IPS DF 6.9 (cell line): Measurements from ENCODE around the gene RPL15.

ENCODE experiments used
- DNase-seq: peaks from one replicate; pipeline ENCODE4 v3.0.0-alpha.2; 2013; ENCODE audit warnings: low read depth, low spot score
- H3K27ac ChIP-seq: one replicate; pipeline ENCODE4 v1.5.1; 2013; ENCODE audit warnings: low read length, control low read depth
- H3K27me3 ChIP-seq: 2 replicates; pipeline ENCODE4 v1.6.1; 2013; ENCODE audit warnings: mild to moderate bottlenecking, low read length; ENCODE audit not compliant: control insufficient read depth, insufficient read depth
- H3K36me3 ChIP-seq: 2 replicates; pipeline ENCODE4 v1.6.1; 2013; ENCODE audit warnings: low read length; ENCODE audit not compliant: control insufficient read depth, insufficient read depth
- H3K4me1 ChIP-seq: 2 replicates; pipeline ENCODE4 v1.6.1; 2013; ENCODE audit warnings: low read length; ENCODE audit not compliant: control insufficient read depth, insufficient read depth
- H3K4me3 ChIP-seq: 2 replicates; pipeline ENCODE4 v1.5.1; 2013; ENCODE audit warnings: mild to moderate bottlenecking, low read length
- H3K9me3 ChIP-seq: 2 replicates; pipeline ENCODE4 v1.6.1; 2013; ENCODE audit warnings: low read length, inconsistent platforms; ENCODE audit not compliant: control insufficient read depth, insufficient read depth
- whole genome bisulfite sequencing: extraction: QIAGEN DNeasy Blood & Tissue Kit; methylation state at CpG from one replicate; pipeline ENCODE4 v1.1.7; 2013; ENCODE audit warnings: mixed read lengths, missing lambda C conversion rate; ENCODE audit not compliant: insufficient read length, insufficient coverage; 5-methylcytosine and 5-hydroxymethylcytosine counted together

The RPL15 gene

GRCh38 chr3:23926246-23926645 is 9.3 kb downstream of the RPL15 start:
- no peaks in the 10 kb centered on the region for H3K36me3 ChIP-seq
- H3K27ac ChIP-seq = no peak overlapping the region
- no peaks in the 10 kb centered on the region for H3K4me1 ChIP-seq
- WGBS = no CpG with 5 or more reads among the region's 7 CpGs
- H3K4me3 ChIP-seq = no peak overlapping the region
- no peaks in the 10 kb centered on the region for H3K9me3 ChIP-seq
- no peaks in the 10 kb centered on the region for H3K27me3 ChIP-seq
- DNase-seq = no peak

- no peaks in the 10 kb centered on the region for H3K4me1 ChIP-seq
- no peaks in the 10 kb centered on the region for H3K27me3 ChIP-seq
- no CpG with 5 or more reads among the region's 3 CpGs for WGBS
- DNase-seq = no peak
- no peaks in the 10 kb centered on the region for H3K36me3 ChIP-seq
- no peaks in the 10 kb centered on the region for H3K9me3 ChIP-seq
- H3K27ac ChIP-seq = no peak overlapping the region
- H3K4me3 ChIP-seq = no peak overlapping the region
Measured at GRCh38 chr3:23926736-23927135, 9.8 kb downstream of the RPL15 start.

- Histone ChIP-seq H3K9me3 (no peaks in the 10 kb centered on the region), H3K36me3 (no peaks in the 10 kb centered on the region), H3K27ac (no peak overlapping the region), H3K27me3 (no peaks in the 10 kb centered on the region), H3K4me3 (no peak overlapping the region), H3K4me1 (no peaks in the 10 kb centered on the region)
- DNase-seq = no peak
- no CpG with 5 or more reads among the region's 8 CpGs for WGBS
Measured at GRCh38 chr3:23928524-23928923, 11.6 kb downstream of the RPL15 start.

- no peak for DNase-seq
- no peaks in the 10 kb centered on the region for H3K27me3 ChIP-seq
- no peak overlapping the region for H3K4me3 ChIP-seq
- no peak overlapping the region for H3K27ac ChIP-seq
- no CpG with 5 or more reads among the region's 3 CpGs for whole genome bisulfite sequencing
- H3K36me3 ChIP-seq = no peaks in the 10 kb centered on the region
- H3K4me1 ChIP-seq = no peaks in the 10 kb centered on the region
- H3K9me3 ChIP-seq = no peaks in the 10 kb centered on the region
Measured at GRCh38 chr3:23931597-23931996, 14.7 kb downstream of the RPL15 start.

- H3K36me3 ChIP-seq = no peaks in the 10 kb centered on the region
- no peak overlapping the region for H3K27ac ChIP-seq
- no peaks in the 10 kb centered on the region for H3K9me3 ChIP-seq
- DNase-seq = no peak
- no peaks in the 10 kb centered on the region for H3K27me3 ChIP-seq
- no peaks in the 10 kb centered on the region for H3K4me1 ChIP-seq
- no peak overlapping the region for H3K4me3 ChIP-seq
- no CpG with 5 or more reads among the region's 4 CpGs for WGBS
Measured at GRCh38 chr3:23932571-23932970, 15.6 kb downstream of the RPL15 start.

- no peak overlapping the region for H3K4me3 ChIP-seq
- no CpG with 5 or more reads among the region's 4 CpGs for WGBS
- H3K27me3 ChIP-seq = no peaks in the 10 kb centered on the region
- DNase-seq = no peak
- H3K4me1 ChIP-seq = no peaks in the 10 kb centered on the region; the same call in 1 of the 2 replicates
- H3K9me3 ChIP-seq = no peaks in the 10 kb centered on the region
- H3K27ac ChIP-seq = no peak overlapping the region
- no peaks in the 10 kb centered on the region for H3K36me3 ChIP-seq
Measured at GRCh38 chr3:23934253-23934652, 17.3 kb downstream of the RPL15 start.

GRCh38 chr3:23937296-23937695 is 20.4 kb downstream of the RPL15 start:
- no peaks in the 10 kb centered on the region for H3K9me3 ChIP-seq
- no peaks in the 10 kb centered on the region; the same call in 1 of the 2 replicates for H3K4me1 ChIP-seq
- no CpG with 5 or more reads among the region's 1 CpG for WGBS
- DNase-seq = no peak
- no peak overlapping the region for H3K4me3 ChIP-seq
- H3K27me3 ChIP-seq = no peaks in the 10 kb centered on the region
- no peaks in the 10 kb centered on the region for H3K36me3 ChIP-seq
- H3K27ac ChIP-seq = no peak overlapping the region

GRCh38 chr3:23938688-23939087 is 21.8 kb downstream of the RPL15 start:
- Histone ChIP-seq H3K4me1 (no peaks in the 10 kb centered on the region; the same call in none of the 2 replicates), H3K4me3 (no peak overlapping the region), H3K36me3 (no peaks in the 10 kb centered on the region), H3K27ac (no peak overlapping the region), H3K9me3 (no peaks in the 10 kb centered on the region), H3K27me3 (no peaks in the 10 kb centered on the region)
- DNase-seq = no peak

GRCh38 chr3:23940775-23941174 is 23.8 kb downstream of the RPL15 start:
- no CpG with 5 or more reads among the region's 5 CpGs for whole genome bisulfite sequencing
- Histone ChIP-seq H3K4me3 (no peak overlapping the region), H3K4me1 (no peaks in the 10 kb centered on the region; the same call in none of the 2 replicates), H3K9me3 (no peaks in the 10 kb centered on the region), H3K27ac (no peak overlapping the region), H3K27me3 (no peaks in the 10 kb centered on the region), H3K36me3 (no peaks in the 10 kb centered on the region)
- no peak for DNase-seq

GRCh38 chr3:23941440-23941839 is 24.5 kb downstream of the RPL15 start:
- Histone ChIP-seq H3K4me3 (no peak overlapping the region), H3K36me3 (no peaks in the 10 kb centered on the region), H3K27me3 (no peaks in the 10 kb centered on the region), H3K4me1 (no peaks in the 10 kb centered on the region; the same call in none of the 2 replicates), H3K9me3 (no peaks in the 10 kb centered on the region), H3K27ac (no peak overlapping the region)
- DNase-seq = no peak
- WGBS = no CpG with 5 or more reads among the region's 4 CpGs

- DNase-seq = no peak
Measured at GRCh38 chr3:23942546-23942945, 25.6 kb downstream of the RPL15 start.

More at GRCh38 chr3:23942546-23942945, 25.6 kb downstream of the RPL15 start:
- Histone ChIP-seq H3K27ac (no peak overlapping the region), H3K9me3 (no peaks in the 10 kb centered on the region), H3K36me3 (no peaks in the 10 kb centered on the region), H3K27me3 (no peaks in the 10 kb centered on the region), H3K4me3 (no peak overlapping the region), H3K4me1 (peaks cover 1% of the 10 kb centered on the region)
- no CpG with 5 or more reads among the region's 11 CpGs for WGBS
